ENCODE results near the gene GIPC3. TPM values are rescaled to one million over a fixed set of nuclear protein-coding genes. Genes with fewer than 3 reads are reported as not detected.

GIPC3 gene
- polyA plus RNA-seq, 2 of the 4 experiments (the other 2 are of a cell fraction) = 0.05 to 0.12 TPM

DNA sequence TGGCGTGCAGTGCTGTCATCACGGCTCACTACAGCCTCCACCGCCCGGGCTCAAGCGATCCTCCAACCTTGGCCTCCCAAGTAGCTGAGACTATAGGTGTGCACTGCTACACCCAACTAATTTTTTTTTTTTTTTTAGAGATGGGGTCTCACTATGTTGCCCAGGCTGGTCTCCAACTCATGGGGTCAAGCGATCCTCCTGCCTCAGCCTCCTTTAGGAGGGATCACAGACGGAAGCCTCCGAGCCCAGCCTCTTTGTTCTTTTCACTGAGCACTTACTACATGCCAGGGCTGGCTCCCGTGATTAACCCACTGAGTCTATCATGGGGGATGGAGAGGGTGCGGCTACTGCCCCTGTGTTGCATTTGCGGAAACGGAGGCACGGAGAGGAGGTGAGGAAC, 54.2 kb downstream of the GIPC3 start:
- FAIRE-seq (no peak), DNase-seq (ENCODE audit: low read depth in 1 of 2, low spot score in 1 of 2) (no peak), ATAC-seq (no peak)
- no peak overlapping the region for H3K4me3 ChIP-seq
- POLR2A ChIA-PET = no interaction called here
- CTCF ChIA-PET = interaction anchor here (1.3 kb wide), 1 partner anchor 61 kb away, joined by 3 read pairs; the partner anchor contains the start of gene PIP5K1C
- TF ChIP-seq JUNB (IDR thresholded peaks at IDR 0.05) = no peak
- TF ChIP-seq ZSCAN20 (CRISPR knock-in tag; IDR thresholded peaks at IDR 0.05) = no peak
- no peak for TF ChIP-seq RAD21 (conservative IDR thresholded peaks at IDR 0.05 in 1 of 2, IDR thresholded peaks at IDR 0.05 in 1 of 2)
- no peak for TF ChIP-seq RNF2 (IDR thresholded peaks at IDR 0.05; ENCODE audit: borderline replicate concordance, low read depth)
- TF ChIP-seq, protein P1, sequence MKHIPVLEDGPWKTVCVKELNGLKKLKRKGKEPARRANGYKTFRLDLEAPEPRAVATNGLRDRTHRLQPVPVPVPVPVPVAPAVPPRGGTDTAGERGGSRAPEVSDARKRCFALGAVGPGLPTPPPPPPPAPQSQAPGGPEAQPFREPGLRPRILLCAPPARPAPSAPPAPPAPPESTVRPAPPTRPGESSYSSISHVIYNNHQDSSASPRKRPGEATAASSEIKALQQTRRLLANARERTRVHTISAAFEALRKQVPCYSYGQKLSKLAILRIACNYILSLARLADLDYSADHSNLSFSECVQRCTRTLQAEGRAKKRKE (CRISPR knock-in tag; IDR thresholded peaks at IDR 0.05; ENCODE audit: low read depth) = no peak
- TF ChIP-seq, protein P2, sequence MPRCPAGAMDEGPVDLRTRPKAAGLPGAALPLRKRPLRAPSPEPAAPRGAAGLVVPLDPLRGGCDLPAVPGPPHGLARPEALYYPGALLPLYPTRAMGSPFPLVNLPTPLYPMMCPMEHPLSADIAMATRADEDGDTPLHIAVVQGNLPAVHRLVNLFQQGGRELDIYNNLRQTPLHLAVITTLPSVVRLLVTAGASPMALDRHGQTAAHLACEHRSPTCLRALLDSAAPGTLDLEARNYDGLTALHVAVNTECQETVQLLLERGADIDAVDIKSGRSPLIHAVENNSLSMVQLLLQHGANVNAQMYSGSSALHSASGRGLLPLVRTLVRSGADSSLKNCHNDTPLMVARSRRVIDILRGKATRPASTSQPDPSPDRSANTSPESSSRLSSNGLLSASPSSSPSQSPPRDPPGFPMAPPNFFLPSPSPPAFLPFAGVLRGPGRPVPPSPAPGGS (IDR thresholded peaks at IDR 0.05) = no peak
- H3K4me1 ChIP-seq = no peaks in the 10 kb centered on the region
- 91% methylated on average over 13 of the region's 13 CpGs for WGBS (ENCODE audit: missing lambda C conversion rate)
- no peak overlapping the region for H3K27ac ChIP-seq
- H3K4me2 ChIP-seq = no peak overlapping the region
- no peaks in the 10 kb centered on the region for H3K9me3 ChIP-seq

DNA sequence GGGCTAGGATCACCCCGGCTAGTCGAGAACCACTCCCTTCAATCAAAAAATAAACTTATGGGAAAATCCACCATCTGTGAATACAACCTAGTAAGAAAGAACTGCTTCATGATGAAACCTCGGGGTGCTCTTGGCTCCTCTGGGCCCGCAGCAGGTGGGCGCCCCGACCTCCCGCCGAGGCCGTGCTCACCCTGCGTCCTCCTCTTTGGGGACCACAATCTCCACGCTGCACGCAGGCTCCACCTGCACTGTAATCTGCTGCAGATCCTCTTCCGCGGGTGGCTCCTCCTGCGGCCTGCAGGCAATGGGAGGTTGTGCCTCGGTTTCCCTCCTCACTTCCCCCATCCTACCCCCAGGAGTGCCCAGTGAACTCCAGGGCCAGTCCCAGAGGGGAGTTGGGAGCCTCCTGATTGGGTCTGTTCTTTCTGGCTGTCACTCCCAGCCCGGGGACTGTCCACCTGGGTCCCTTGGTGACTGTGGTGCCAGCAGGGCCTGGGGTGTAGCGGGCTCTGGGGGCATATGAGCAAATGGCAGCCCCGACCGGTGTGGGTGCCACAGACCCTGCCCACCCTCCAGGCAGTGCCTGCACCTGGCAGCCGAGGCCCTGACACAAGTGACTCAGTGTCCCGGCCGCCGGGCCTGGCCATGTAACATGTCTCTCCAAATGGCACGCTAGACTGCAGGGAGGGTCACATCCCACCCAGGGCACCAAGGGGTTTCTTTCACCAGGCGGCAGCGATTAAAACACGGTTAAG, 56.4 kb downstream of the GIPC3 start:
- H3K4me1 ChIP-seq = no peaks in the 10 kb centered on the region
- DNase-seq (ENCODE audit: low read depth in 1 of 2, low spot score in 1 of 2) (no peak), FAIRE-seq (no peak), ATAC-seq (no peak)
- H3K27ac ChIP-seq = no peak overlapping the region
- TF ChIP-seq EP300 (IDR thresholded peaks at IDR 0.05) = no peak
- no peak for TF ChIP-seq HOXB5 (CRISPR knock-in tag; IDR thresholded peaks at IDR 0.05)
- TF ChIP-seq ZFP36 (IDR thresholded peaks at IDR 0.05; ENCODE audit: borderline replicate concordance, partially characterized antibody) = no peak
- no peak for TF ChIP-seq PHF8 (IDR thresholded peaks at IDR 0.05; ENCODE audit: borderline replicate concordance, low read depth)
- TF ChIP-seq CEBPB (IDR thresholded peaks at IDR 0.05) = no peak
- no peak for TF ChIP-seq SMC3 (IDR thresholded peaks at IDR 0.05)
- H3K4me2 ChIP-seq = no peak overlapping the region
- 92% methylated on average over 16 of the region's 28 CpGs for WGBS (ENCODE audit: missing lambda C conversion rate)
- no peaks in the 10 kb centered on the region for H3K9me3 ChIP-seq
- ChIA-PET POLR2A (no interaction called here), CTCF (no interaction called here)
- no peak overlapping the region for H3K4me3 ChIP-seq

DNA sequence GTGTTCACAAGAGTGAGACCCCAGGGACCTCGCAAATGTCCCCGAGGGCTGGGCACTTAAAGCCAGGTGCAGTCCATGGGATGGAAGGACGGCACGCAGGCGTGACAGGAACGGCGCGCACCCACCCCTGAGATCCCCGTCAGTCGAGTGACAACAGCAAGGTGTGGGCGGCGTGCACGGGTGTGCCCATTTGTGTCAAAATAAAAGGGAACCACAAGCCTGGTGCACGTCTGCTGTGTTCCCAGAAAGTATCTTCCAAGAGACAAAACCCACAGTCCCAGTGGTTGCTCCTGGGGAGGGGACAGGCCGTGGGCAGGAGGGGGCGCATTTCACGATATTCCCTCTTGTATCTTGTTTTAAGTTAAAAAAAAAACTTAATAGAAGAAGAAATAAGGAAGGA, 57.0 kb downstream of the GIPC3 start:
- no peak overlapping the region for H3K4me2 ChIP-seq
- FAIRE-seq (no peak), DNase-seq (ENCODE audit: low read depth in 1 of 2, low spot score in 1 of 2) (no peak), ATAC-seq (no peak)
- no peaks in the 10 kb centered on the region for H3K4me1 ChIP-seq
- no peaks in the 10 kb centered on the region for H3K9me3 ChIP-seq
- CTCF ChIA-PET = no interaction called here
- no peak overlapping the region for H3K27ac ChIP-seq
- WGBS (ENCODE audit: missing lambda C conversion rate) = 89% methylated on average over 17 of the region's 17 CpGs
- H3K4me3 ChIP-seq = no peak overlapping the region
- POLR2A ChIA-PET = no interaction called here
- TF ChIP-seq, protein P3, sequence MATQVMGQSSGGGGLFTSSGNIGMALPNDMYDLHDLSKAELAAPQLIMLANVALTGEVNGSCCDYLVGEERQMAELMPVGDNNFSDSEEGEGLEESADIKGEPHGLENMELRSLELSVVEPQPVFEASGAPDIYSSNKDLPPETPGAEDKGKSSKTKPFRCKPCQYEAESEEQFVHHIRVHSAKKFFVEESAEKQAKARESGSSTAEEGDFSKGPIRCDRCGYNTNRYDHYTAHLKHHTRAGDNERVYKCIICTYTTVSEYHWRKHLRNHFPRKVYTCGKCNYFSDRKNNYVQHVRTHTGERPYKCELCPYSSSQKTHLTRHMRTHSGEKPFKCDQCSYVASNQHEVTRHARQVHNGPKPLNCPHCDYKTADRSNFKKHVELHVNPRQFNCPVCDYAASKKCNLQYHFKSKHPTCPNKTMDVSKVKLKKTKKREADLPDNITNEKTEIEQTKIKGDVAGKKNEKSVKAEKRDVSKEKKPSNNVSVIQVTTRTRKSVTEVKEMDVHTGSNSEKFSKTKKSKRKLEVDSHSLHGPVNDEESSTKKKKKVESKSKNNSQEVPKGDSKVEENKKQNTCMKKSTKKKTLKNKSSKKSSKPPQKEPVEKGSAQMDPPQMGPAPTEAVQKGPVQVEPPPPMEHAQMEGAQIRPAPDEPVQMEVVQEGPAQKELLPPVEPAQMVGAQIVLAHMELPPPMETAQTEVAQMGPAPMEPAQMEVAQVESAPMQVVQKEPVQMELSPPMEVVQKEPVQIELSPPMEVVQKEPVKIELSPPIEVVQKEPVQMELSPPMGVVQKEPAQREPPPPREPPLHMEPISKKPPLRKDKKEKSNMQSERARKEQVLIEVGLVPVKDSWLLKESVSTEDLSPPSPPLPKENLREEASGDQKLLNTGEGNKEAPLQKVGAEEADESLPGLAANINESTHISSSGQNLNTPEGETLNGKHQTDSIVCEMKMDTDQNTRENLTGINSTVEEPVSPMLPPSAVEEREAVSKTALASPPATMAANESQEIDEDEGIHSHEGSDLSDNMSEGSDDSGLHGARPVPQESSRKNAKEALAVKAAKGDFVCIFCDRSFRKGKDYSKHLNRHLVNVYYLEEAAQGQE (IDR thresholded peaks at IDR 0.05) = no peak
- TF ChIP-seq, protein P1 (CRISPR knock-in tag; IDR thresholded peaks at IDR 0.05; ENCODE audit: low read depth) = no peak
- TF ChIP-seq, protein P4, sequence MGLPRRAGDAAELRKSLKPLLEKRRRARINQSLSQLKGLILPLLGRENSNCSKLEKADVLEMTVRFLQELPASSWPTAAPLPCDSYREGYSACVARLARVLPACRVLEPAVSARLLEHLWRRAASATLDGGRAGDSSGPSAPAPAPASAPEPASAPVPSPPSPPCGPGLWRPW (IDR thresholded peaks at IDR 0.05) = no peak
- no peak for TF ChIP-seq RAD21 (conservative IDR thresholded peaks at IDR 0.05 in 1 of 2, IDR thresholded peaks at IDR 0.05 in 1 of 2)
- no peak for TF ChIP-seq HOXB5 (CRISPR knock-in tag; IDR thresholded peaks at IDR 0.05)
- no peak for TF ChIP-seq POLR2A (IDR thresholded peaks at IDR 0.05; ENCODE audit: low read length)
- TF ChIP-seq TFCP2L1 (CRISPR knock-in tag; IDR thresholded peaks at IDR 0.05) = no peak
- TF ChIP-seq HOXA7 (CRISPR knock-in tag; IDR thresholded peaks at IDR 0.05) = no peak
- TF ChIP-seq ESRRA (IDR thresholded peaks at IDR 0.05; ENCODE audit: borderline replicate concordance, low read length) = no peak
- TF ChIP-seq, protein P5, sequence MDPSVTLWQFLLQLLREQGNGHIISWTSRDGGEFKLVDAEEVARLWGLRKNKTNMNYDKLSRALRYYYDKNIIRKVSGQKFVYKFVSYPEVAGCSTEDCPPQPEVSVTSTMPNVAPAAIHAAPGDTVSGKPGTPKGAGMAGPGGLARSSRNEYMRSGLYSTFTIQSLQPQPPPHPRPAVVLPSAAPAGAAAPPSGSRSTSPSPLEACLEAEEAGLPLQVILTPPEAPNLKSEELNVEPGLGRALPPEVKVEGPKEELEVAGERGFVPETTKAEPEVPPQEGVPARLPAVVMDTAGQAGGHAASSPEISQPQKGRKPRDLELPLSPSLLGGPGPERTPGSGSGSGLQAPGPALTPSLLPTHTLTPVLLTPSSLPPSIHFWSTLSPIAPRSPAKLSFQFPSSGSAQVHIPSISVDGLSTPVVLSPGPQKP (IDR thresholded peaks at IDR 0.05; ENCODE audit: low read depth, low read length) = no peak
- TF ChIP-seq EP300 (IDR thresholded peaks at IDR 0.05) = no peak
- no peak for TF ChIP-seq RFX5 (IDR thresholded peaks at IDR 0.05)
- TF ChIP-seq MAFK (IDR thresholded peaks at IDR 0.05; ENCODE audit: partially characterized antibody) = no peak
- no peak for TF ChIP-seq JUN (IDR thresholded peaks at IDR 0.05)
- TF ChIP-seq, protein P6, sequence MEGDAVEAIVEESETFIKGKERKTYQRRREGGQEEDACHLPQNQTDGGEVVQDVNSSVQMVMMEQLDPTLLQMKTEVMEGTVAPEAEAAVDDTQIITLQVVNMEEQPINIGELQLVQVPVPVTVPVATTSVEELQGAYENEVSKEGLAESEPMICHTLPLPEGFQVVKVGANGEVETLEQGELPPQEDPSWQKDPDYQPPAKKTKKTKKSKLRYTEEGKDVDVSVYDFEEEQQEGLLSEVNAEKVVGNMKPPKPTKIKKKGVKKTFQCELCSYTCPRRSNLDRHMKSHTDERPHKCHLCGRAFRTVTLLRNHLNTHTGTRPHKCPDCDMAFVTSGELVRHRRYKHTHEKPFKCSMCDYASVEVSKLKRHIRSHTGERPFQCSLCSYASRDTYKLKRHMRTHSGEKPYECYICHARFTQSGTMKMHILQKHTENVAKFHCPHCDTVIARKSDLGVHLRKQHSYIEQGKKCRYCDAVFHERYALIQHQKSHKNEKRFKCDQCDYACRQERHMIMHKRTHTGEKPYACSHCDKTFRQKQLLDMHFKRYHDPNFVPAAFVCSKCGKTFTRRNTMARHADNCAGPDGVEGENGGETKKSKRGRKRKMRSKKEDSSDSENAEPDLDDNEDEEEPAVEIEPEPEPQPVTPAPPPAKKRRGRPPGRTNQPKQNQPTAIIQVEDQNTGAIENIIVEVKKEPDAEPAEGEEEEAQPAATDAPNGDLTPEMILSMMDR (IDR thresholded peaks at IDR 0.05) = no peak
